DND-41 (cell line): ENCODE results near the gene ARMC2.

Experiments used
- ATAC-seq: fragments of 200-7000 bp; cut with Tn5 transposase; 3 replicates; pipeline ENCODE4 v1.9.1; 2021; ENCODE audit warnings: low read depth; ENCODE audit not compliant: insufficient read depth
- DNase-seq: peaks from one replicate; pipeline ENCODE4 v3.0.0-alpha.2; 2020
- H2AFZ ChIP-seq: 2 replicates; pipeline ENCODE4 v1.6.0; 2012; ENCODE audit warnings: low read depth, low read length
- H3K27ac ChIP-seq: 2 replicates; pipeline ENCODE4 v1.5.1; 2012; ENCODE audit warnings: low read length, inconsistent platforms
- H3K27me3 ChIP-seq: fragments of 200-600 bp; sonication (generic); 2 replicates; pipeline ENCODE4 v1.6.0; 2012; ENCODE audit warnings: low read length, mild to moderate bottlenecking, inconsistent platforms; ENCODE audit not compliant: insufficient read depth, poor library complexity
- H3K36me3 ChIP-seq: 2 replicates; pipeline ENCODE4 v1.5.1; 2012; ENCODE audit warnings: low read length, inconsistent platforms; ENCODE audit not compliant: insufficient read depth
- H3K4me1 ChIP-seq: 2 replicates; pipeline ENCODE4 v1.5.1; 2012; ENCODE audit warnings: mild to moderate bottlenecking, low read length; ENCODE audit not compliant: insufficient read depth
- H3K4me2 ChIP-seq: 2 replicates; pipeline ENCODE4 v1.6.0; 2012; ENCODE audit warnings: mild to moderate bottlenecking, moderate library complexity, low read length, inconsistent platforms; ENCODE audit not compliant: insufficient read depth
- H3K4me3 ChIP-seq, 2 experiments: fragments of 200-600 bp in 1 of 2; shearing (Covaris generic) in 1 of 2; 2 replicates each; pipeline ENCODE4 v1.5.1; 2012 to 2016; ENCODE audit warnings: inconsistent platforms in 2 of 2, low read length in 2 of 2, mild to moderate bottlenecking in 2 of 2, low read depth in 1 of 2, moderate library complexity in 1 of 2
- H3K79me2 ChIP-seq: 2 replicates; pipeline ENCODE4 v1.6.0; 2012; ENCODE audit warnings: low read length, inconsistent platforms; ENCODE audit not compliant: insufficient read depth
- H3K9ac ChIP-seq: 2 replicates; pipeline ENCODE4 v1.6.0; 2012; ENCODE audit warnings: low read depth, mild to moderate bottlenecking, inconsistent platforms, low read length, moderate library complexity
- H3K9me3 ChIP-seq: 2 replicates; pipeline ENCODE4 v1.5.1; 2012; ENCODE audit warnings: low read length, moderate library complexity, mild to moderate bottlenecking, inconsistent platforms; ENCODE audit not compliant: insufficient read depth, severe bottlenecking
- H4K20me1 ChIP-seq: 2 replicates; pipeline ENCODE4 v1.6.0; 2012; ENCODE audit warnings: low read length; ENCODE audit not compliant: insufficient read depth
- EZH2 ChIP-seq: IDR thresholded peaks from 3 replicates; pipeline ENCODE4 v1.6.1; 2012; ENCODE audit warnings: borderline replicate concordance, low read depth, mild to moderate bottlenecking, moderate library complexity, low read length, inconsistent platforms; ENCODE audit not compliant: severe bottlenecking
- TF ChIP-seq, protein P1 (sequence below): IDR thresholded peaks from 2 replicates; pipeline ENCODE4 v1.5.1; 2012; ENCODE audit warnings: borderline replicate concordance, low read length, moderate library complexity, mild to moderate bottlenecking; ENCODE audit not compliant: poor library complexity, severe bottlenecking; ENCODE audit errors: extremely low read depth

ARMC2 gene

GRCh38 chr6:108958900-108959770 lies 110.9 kb downstream of the ARMC2 start:
- Histone ChIP-seq H3K36me3 (no peaks in the 10 kb centered on the region), H3K9ac (no peak overlapping the region), H3K4me2 (no peak overlapping the region), H3K79me2 (no peaks in the 10 kb centered on the region), H3K27ac (no peak overlapping the region), H3K4me1 (no peaks in the 10 kb centered on the region), H3K9me3 (no peaks in the 10 kb centered on the region), H4K20me1 (no peaks in the 10 kb centered on the region), H3K27me3 (no peaks in the 10 kb centered on the region), H2AFZ (no peak overlapping the region), H3K4me3 (no peak overlapping the region)
- no peak for TF ChIP-seq EZH2
- TF ChIP-seq, protein P1, sequence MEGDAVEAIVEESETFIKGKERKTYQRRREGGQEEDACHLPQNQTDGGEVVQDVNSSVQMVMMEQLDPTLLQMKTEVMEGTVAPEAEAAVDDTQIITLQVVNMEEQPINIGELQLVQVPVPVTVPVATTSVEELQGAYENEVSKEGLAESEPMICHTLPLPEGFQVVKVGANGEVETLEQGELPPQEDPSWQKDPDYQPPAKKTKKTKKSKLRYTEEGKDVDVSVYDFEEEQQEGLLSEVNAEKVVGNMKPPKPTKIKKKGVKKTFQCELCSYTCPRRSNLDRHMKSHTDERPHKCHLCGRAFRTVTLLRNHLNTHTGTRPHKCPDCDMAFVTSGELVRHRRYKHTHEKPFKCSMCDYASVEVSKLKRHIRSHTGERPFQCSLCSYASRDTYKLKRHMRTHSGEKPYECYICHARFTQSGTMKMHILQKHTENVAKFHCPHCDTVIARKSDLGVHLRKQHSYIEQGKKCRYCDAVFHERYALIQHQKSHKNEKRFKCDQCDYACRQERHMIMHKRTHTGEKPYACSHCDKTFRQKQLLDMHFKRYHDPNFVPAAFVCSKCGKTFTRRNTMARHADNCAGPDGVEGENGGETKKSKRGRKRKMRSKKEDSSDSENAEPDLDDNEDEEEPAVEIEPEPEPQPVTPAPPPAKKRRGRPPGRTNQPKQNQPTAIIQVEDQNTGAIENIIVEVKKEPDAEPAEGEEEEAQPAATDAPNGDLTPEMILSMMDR, result no peak
- no peak for DNase-seq
- no peak for ATAC-seq

DNA sequence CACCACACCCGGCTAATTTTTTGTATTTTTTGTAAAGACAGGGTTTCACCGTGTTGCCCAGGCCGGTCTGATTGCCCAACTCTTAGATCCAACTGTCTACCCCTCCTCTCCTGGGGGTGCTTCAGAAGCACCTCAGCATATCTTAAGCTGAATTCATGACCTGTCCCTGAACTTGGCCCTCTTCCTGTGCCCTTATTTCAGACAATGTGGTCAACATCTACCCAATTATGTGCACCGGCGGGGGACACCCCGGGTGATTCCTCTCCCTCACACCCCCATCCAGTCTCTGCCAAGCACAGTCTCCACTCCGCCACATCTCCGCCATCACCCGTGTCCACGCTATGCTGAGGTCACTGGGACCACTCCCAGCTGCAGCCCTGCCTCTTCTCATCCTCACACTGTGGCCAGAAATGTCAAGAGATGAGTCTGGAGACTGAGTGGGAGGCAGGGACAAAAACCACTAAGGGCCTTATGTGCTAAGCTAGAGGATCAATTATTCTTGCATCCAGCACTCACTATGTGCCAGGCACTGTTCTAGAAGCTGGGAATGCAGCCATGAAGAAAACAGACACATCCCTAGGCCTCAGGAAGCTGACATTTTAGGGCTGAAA lies 111.9 kb downstream of the ARMC2 start:
- Histone ChIP-seq H3K9ac (no peak overlapping the region), H2AFZ (no peak overlapping the region), H3K27me3 (no peaks in the 10 kb centered on the region)

GRCh38 chr6:108960601-108961000 lies 112.4 kb downstream of the ARMC2 start:
- no peak for TF ChIP-seq EZH2
- TF ChIP-seq, protein P1, result no peak
- H3K27me3 ChIP-seq, result no peaks in the 10 kb centered on the region
- no peaks in the 10 kb centered on the region for H3K9me3 ChIP-seq
- H3K4me1 ChIP-seq, result no peaks in the 10 kb centered on the region
- H3K4me3 ChIP-seq, result no peak overlapping the region
- H3K9ac ChIP-seq, result no peak overlapping the region
- no peaks in the 10 kb centered on the region for H4K20me1 ChIP-seq
- H2AFZ ChIP-seq, result no peak overlapping the region
- no peaks in the 10 kb centered on the region for H3K36me3 ChIP-seq
- H3K27ac ChIP-seq, result no peak overlapping the region
- no peaks in the 10 kb centered on the region for H3K79me2 ChIP-seq
- ATAC-seq, result no peak
- no peak for DNase-seq
- no peak overlapping the region for H3K4me2 ChIP-seq

More for the DNA sequence above, 111.9 kb downstream of the ARMC2 start:
- Histone ChIP-seq H3K4me2 (no peak overlapping the region), H4K20me1 (no peaks in the 10 kb centered on the region), H3K9me3 (no peaks in the 10 kb centered on the region), H3K4me1 (no peaks in the 10 kb centered on the region), H3K27ac (no peak overlapping the region), H3K36me3 (no peaks in the 10 kb centered on the region), H3K4me3 (no peak overlapping the region), H3K79me2 (no peaks in the 10 kb centered on the region)
- DNase-seq, result no peak
- ATAC-seq, result no peak
- TF ChIP-seq, protein P1, result no peak
- no peak for TF ChIP-seq EZH2
